Activated CD4-positive, alpha-beta T cell treated with anti-CD3 and anti-CD28 coated beads, Interleukin-2, Interleukin-4, amounts not matched to agents 100 ng/mL and 50 ng/mL, durations not matched to agents 16 hours and 8 hours (primary cell): ENCODE results near the gene SLC25A29.
A peak's percentile ranks its signal among the peaks of the same experiment; 100 is the strongest.
"Not testable (repeated sequence)": the region's sequence is repeated elsewhere in the genome, so short reads cannot be mapped to it uniquely, and the experiment has no call there.

Experiments used
- DNase-seq: peaks from one replicate; pipeline ENCODE4 v3.0.0-alpha.2; 2020; ENCODE audit warnings: low spot score

SLC25A29 gene

DNA sequence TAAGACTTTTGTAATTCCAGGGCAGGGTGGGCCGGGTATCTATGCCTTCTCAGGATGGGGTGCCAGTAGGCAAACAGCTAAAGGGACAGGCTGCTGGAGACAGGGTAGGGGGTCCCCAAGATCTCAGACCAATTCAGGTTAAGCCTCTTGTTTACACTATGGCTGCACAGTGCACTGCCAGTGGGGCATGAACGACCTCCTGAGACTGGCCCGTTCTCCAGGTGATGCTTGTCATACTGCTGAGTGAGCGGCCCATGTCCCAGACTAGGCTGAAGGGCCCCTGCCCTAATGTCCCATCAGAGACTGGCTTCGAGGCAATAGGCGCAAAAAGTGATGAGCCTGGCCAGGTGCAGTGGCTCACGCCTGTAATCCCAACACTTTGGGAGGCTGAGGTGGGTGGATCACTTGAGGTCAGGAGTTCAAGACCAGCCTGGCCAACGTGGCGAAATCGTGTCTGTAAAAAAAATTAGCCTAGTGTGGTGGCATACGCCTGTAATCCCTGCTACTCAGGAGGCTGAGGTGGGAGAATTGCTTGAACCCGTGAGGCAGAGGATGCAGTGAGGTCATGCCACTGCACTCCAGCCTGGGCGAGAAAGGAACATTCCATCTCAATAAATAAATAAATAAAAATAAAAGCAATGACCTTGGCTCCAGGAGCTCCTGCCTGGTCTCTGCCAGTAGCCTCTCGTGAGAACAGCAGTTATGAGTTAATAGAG, 12.6 kb downstream of the SLC25A29 start:
- DNase-seq = no peak

DNA sequence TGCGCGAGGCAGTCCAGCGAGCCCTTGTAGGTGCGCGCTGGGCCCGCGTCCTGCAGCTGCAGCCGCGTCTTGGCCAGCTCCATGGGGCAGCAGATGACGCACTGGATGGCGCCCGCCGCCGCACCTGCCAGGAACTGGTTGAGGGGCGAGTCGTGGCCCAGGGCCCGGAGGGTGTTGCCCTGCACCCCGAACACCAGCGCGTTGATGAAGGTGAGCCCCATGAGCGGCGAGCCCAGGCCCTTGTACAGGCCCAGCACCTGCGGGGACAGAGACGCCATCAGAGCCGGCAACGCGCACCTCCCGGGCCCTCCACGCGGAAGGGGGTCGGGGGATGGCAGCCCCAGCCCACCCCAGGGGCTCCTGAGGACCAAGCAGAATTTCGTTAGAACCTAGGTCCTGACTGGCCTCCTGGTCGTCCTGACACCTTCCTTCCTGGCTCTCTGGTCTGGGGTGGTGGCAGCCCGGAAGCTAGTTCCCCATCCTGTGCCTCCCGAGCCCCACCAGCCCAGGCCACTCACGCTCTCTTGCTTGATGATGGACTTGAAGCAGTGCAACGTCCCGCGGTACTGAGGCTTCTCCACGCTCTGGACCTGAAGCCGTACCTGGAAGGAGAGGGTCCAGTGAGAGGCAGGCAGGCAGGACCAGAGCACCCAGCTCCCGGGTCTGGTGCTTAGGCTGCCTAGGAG, 13.3 kb downstream of the SLC25A29 start:
- no peak for DNase-seq

DNA sequence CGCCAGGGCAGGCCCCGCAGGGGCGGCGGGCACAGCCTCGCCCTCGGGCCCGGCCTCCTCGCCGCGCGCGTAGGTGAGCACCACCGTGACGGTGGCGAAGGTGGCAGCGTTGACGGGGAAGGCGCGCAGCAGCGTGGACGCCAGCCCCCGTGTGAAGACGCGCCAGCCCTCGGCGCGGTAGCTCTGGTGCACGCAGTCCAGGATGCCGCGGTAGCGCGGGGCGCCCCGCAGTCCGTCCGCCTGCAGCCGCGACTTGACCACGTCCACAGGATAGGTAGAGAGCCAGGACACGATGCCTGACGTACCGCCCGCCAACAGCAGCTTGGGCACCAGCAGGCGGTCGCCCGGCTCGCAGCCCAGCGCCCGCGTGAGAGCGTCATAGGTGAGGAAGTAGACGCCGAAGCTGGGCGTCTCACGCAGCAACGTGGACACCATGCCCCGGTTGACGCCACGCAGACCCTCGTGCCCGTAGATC, 13.9 kb downstream of the SLC25A29 start:
- no peak for DNase-seq

DNA sequence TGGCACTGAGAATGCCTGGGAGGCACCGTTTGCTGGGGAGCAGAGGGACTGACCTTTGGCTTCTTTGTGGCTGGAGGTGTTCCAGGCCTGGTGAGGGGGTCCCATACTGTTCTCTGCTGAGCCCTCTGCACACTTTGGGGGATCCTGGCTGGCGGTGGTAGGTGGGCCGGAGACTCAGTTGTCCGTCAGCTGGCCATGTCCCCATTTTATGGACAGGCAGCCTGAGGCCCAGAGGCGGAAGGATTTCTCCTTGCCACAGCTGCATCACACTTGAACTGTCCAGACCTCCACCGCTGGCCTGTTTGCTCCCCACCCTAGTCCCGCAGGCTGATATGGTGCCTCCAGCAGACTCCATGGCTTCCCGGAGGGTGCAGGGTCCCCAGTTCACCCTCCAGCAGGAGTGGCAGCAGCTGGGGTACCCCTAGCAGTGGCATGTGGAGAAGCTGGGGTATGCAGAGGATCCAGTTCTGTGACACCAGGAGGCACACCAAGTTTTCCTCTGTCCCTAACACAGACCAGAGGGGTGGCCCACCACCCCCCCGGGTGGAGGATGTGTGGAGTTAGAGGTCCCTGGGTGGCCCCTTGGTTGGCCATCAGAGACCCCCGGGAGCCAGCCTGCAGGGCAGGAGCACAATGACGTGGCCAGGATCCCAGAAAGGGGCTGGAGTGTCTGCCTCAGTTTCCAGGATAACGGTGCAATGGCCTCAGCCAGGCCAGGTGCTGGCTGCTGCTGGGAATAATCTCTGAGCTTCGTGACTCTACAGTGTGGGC, 14.8 kb downstream of the SLC25A29 start:
- no peak for DNase-seq

DNA sequence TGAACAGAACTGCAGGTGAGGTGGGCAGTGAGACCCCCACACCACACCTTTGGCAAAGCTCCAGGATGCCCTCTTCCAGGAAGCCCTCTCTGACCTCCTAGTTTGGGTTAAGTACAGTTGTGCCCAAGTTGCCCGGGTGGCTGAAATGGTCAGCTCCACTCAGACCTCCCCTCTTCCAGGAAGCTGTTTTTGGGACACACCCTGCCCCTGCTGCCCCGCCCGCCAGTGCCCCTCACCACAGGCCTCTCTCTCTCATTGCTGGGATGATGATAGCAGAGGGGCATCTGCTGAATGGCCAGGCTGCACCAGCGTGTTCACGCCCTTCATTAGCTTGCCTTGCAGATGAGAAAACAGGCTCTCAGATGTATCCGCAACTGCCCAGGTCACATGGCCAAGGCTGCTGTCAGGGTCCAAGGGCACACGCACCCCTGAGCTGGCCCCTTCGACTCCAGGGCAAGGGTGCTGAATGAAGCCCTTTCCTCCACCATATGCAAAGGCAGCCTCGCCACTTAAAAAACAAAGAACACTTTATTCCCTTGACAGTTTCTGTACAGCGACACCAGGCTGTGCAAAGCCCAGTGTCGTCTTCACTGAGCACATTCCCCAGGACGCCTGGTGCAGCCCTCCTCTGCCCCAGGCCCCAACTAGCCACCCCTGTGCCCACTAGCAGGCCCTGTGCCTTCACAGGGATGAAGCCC, 15.5 kb downstream of the SLC25A29 start:
- DNase-seq = no peak

DNA sequence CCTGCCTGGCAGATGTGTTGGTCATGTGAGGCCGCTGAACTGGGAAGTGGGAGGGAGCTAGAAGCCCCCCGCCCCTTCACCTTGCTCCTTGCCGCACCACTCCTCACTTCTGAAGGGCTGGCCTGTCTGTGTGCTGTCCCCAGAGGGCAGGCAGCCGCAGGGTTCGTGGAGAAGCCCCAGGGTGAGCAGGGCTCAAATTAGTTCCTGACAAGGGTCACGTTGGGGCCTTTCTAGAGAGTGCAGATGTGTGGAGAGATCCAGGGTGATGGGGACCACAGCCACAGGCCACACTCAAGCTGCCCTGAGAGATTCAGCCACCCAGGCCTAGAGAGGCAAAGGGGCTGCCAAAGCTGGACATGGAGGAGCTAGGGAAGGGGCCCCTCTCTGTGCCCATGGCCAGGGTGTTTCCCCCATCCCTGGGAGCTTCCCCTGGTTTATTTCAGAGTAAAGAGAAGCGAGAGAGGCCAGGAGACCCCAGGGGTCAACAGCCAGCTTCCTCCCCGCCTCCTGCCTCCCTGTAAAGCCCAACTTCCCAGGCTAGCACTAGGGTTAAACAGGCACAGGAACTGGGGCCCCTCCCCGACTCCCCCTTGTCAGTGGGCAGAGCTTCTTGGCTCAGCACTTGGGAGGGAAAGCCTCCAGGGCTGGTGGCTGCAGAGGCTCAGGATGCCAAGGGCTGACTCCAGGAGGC, 16.2 kb downstream of the SLC25A29 start:
- DNase-seq = no peak

DNA sequence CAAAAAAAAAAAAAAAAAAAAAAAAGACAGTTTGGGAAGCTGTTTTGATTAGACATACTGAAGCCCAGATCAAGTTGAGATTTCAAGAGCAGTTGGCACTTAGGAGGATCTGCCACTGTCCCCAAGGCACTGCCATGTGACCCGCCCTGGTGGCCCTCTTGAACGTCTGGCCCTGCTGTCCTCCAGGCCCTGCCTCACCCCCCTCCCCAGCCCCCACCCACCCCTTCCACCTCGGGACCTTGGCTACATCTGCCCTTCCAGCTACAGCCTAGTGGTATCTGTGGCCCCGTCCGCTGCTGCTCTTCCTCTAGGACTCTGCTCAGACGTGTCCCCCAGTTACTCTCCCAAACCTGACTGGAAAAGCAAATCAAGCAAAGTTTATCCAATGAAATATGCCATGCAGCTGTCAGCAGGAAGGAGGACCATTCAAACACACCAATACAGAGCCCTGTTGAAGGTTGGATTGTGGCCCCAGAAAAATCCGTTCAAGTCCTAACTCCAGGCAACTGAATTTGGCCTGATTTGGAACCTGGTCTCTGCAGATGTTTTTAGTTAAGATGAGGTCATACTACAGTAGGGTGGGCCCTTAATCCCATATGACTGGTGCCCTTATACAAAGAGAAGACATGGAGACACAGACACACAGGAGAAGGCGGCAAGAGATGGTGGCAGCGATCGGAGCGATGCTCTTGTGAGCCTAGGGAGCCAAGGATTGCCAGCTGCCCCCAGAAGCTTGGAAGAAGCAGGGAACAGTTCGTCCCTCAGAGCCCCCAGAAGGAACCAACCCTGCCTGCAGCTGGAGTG, 17.7 kb downstream of the SLC25A29 start:
- no peak for DNase-seq

DNA sequence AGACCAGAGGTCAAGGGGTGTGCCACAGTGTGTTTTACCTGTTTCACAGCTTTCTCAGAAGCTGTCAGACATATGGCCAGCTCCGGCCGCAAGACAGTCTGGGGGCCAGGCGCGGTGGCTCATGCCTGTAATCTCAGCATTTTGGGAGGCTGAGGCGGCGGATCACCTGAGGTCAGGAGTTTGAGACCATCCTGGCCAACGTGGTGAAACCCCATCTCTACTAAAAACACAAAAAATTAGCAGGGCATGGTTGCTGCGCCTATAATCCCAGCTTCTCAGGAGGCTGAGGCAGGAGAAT, 18.3 kb downstream of the SLC25A29 start:
- DNase-seq = not testable (repeated sequence)

DNA sequence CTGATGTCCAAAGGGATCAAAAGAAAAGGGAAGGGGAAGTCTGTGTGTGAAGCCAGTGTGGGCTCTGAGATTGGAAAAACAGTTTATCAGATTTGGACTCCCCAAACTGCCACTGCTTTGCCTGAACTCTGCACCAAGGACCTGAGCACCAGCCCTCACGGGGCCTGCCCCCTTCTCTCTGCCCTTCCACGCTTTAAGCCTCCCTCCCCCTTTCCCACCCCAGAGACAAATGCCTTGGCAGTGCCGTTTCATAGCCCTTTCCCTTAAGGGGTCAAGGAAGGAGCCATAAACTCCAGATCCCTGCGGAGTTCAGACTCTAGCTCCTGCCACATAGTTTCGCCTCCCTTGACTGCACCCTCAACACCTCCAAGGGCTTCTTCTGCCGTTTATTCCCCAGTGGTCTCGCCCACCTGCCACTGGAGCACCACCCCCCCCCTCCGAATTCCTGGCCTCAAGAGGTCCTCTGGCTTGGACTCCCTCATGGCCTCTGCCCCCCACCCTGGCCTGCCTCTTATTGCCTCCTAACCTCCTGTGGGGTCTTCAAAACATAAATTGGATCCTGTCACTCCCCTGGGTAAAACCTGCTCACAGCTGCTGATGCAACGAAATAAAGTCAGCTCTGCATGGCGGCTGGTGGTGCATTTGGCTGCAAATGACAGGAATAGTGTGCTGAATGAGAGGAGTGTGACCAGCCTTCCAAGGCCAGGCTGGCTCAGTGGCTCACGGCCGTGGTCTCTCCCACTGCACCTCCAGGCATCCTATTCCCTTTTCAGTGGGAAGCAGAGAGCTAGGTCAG, 18.8 kb downstream of the SLC25A29 start:
- DNase-seq = no peak

DNA sequence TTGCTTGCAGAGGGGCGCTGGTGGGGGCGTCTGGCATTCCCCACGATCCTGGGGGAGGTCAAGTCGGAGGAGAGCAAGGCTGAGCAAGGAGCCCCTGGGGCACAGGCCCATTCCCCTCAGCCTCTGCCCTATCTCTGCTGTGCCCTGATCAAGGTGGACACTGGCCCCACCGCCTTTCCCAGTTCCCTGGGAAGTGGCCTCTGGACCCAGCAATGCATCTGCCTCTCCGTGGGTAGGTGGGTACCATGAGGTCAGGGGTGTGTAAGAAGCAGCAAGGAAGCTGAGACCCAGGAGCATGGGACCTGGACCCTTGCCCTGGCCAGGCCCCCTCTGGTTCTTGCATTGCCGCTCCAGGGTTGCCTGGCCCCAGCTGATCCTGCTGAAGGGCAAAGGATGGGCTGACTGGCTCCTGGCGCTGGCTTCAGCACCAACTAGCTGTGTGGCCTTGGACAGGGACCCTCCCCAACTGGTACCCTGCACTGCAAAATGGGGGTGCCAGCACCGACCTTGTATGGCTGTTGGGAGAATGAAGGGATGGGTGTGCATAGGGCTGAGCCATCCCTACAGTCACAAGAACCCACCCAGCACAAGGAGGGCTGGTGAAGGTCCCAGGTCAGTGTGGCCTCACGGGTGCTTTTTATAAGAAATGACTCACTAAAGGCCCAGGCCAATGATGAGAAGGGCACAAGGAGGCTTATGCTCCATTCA, 19.6 kb downstream of the SLC25A29 start:
- no peak for DNase-seq

DNA sequence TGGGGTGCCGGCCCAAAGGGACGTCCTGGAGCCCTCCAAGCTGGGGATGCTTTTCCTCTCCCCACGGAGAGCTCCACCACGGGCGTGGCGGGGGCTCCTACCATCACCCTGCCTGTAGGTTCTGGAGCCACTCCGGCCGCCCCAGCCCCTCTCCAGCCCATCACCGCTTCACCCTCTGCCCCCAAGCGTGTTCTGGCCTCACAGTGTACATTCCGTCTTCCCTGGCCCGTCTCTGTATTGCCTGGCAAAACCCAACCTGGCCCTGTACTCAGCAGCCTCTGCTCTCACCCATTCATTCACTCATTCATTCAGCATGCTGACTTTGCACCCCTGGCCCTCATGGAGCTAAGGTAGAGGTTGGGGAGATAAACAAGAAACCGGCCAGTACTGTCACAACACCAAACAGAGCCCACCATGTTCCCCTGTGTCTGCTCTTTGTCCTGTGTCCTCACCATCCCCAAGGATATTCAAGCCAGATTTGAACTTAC, 20.3 kb downstream of the SLC25A29 start:
- DNase-seq = no peak

DNA sequence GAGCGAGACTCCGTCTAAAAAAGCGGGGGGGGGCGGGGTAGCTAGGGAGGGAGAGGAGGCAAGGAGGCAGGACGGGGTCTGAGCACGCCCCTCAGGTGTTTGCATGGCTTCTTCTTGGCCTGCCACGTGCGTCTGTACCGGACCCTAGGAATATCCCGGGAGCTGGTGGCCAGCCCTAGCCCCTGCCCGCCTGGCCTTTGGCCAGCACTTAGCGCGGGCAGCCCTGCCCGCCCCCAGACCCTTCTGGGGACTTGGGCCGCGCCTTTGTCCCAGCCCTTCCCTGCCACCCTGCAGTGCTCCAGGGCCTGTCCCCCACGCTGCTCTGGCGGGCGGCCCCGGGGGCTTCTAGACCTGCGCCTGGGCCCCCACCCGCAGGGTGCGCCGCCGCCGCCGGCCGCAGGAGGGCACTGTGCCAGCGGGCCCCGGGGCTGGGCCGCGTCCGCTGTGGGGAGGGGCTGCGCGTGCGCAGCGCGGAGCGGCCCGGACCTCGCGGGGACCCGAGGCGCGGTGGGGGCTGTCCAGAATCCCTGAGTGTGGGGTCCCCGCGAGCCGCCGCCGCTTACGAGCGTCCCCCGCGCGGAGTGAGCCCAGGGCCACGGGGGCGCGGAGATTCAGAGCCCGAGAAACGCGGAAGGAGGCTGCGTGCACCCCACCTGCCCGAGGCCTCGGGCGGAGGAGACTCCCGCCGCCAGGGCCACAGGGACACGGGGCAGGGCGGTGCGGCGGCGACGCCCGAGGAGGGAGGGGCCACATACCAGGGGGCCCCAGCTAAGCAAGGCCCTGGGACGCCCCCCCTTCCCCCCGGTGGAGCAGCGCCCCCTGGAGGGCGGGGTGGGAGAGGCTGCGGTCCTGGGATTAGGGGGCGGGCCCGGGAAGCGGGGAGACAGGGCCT, 21.0 kb downstream of the SLC25A29 start:
- DNase-seq = peak; percentile 74

DNA sequence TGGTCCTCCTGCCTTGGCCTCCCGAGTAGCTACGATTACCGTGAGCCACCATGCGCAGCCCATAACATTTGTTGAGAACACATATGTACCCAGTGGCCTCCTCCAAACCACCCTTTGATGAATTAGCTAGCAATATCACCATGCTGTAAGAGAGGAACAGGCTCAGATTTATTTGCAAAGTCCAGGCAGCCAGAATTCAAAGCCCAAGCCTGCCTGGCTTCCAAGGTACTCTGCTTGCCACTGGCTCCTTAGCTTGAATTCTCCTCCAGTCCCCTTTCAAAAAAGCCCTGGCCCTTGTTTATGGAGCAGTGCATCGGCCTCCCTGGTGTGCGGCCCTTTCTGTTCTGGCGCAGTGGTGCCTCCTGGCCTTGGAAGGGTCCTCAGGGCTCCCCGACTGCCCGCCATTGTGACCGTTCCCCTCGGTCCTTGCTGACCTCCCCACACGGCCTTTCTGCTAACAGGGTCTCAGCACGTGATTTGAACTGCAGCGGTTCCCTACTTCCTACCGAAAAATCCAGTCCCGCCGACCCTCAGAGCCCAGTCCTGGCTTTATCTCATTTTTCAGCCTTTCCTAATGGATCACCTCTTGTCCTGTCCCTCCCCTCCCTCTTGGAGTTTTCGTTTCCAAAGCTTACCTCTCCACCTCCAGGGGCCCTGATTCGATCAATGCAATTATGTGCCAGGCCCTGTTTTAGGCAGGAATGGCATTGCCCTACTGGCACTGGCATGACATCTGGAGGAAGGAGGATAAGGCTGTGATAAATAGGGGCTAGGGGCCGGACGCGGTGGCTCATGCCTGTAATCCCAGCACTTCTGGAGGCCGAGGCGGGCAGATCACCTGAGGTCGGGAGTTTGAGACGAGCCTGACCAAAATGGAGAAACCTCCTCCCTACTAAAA, 22.0 kb downstream of the SLC25A29 start:
- no peak for DNase-seq

DNA sequence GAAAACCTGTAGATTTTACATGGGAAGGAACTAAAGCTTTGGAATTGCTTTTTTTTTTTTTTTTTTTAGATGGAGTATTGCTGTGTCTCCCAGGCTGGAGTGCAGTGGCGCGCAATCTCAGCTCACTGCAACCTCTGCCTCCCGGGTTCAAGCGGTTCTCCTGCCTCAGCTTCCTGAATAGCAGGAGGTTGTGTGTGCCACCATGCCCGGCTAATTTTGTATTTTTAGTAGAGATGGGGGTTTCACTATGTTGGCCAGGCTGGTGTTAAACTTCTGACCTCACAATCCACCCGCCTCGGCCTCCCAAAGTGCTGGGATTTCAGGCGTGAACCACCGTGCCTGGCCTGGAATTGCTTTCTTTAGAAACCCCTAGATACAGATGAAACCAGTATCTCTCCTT, 22.8 kb downstream of the SLC25A29 start:
- DNase-seq = not testable (repeated sequence)

DNA sequence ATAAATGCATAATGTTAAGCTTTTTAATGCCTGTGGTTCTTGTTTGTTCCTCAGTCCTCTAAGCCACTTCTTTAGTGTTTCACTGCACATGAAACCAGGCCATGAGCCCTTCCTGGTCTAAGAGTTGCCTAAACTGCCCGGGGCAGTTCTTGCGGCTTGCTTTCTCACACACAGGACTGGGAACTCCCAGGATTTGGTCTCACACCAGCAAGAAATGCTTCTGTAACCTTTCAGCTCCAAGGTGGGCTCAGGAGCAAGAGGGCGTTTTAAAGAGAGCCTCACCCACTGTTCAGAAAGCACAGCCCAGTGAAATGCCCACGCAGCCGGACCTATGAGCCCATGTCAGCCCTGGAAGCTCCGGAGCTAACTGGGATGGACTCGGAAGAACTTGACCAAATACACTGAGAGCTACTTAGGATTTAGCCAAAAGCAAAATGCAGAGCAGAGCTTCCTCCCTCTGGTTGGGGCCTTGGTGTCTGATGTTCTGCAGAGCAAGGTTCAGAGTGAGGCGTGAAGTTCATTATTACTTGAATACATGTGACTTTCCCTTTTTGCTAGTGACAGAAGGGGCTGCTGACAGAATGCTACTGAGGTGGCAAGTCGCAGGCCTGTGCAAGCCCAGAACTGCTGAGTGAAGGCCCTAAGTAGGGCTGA, 23.4 kb downstream of the SLC25A29 start:
- DNase-seq = no peak

DNA sequence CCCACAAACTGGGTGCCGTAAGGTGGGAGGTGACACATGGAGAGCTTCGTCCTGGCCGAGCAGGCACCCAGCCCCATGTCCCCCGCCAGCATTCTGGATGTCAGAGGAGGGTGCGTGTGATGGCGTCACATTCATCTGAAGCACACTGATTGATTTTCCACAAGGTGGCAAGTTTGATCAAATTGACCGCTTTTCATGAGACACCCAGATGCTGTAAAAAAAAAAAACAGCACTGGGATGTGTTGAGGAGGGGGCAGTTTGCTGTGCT, 24.2 kb downstream of the SLC25A29 start:
- DNase-seq = no peak
